Measurements from ENCODE around the gene P3R3URF.
"Not testable (repeated sequence)": the region's sequence is repeated elsewhere in the genome, so short reads cannot be mapped to it uniquely, and the experiment has no call there.

Gene P3R3URF

GRCh38 chr1:46176211-46176865 lies at the start of gene P3R3URF:
P3R3URF (minus strand) TSS chr1:46176488; CDS start chr1:46176471, 17 bp downstream.
- DNase-seq = no peak

GRCh38 chr1:46224966-46225365 lies 48.7 kb upstream of the P3R3URF start:
- no peak for DNase-seq

- DNase-seq = peak; percentile 71
Measured at GRCh38 chr1:46223472-46223943, 47.2 kb upstream of the P3R3URF start.

- DNase-seq = not testable (repeated sequence)
Measured at GRCh38 chr1:46223055-46223454, 46.8 kb upstream of the P3R3URF start.

GRCh38 chr1:46221749-46222148 lies 45.5 kb upstream of the P3R3URF start:
- no peak for DNase-seq

GRCh38 chr1:46220808-46221207 lies 44.5 kb upstream of the P3R3URF start:
- no peak for DNase-seq

GRCh38 chr1:46219551-46220520 lies 43.5 kb upstream of the P3R3URF start:
- DNase-seq = no peak

- no peak for DNase-seq
Measured at GRCh38 chr1:46218443-46218842, 42.2 kb upstream of the P3R3URF start.

GRCh38 chr1:46215504-46215903 lies 39.2 kb upstream of the P3R3URF start:
- DNase-seq = no peak

- no peak for DNase-seq
Measured at GRCh38 chr1:46211051-46211450, 34.8 kb upstream of the P3R3URF start.

GRCh38 chr1:46210561-46210960 lies 34.3 kb upstream of the P3R3URF start:
- DNase-seq = no peak

- no peak for DNase-seq
Measured at GRCh38 chr1:46206399-46206798, 30.1 kb upstream of the P3R3URF start.

- DNase-seq = no peak
Measured at GRCh38 chr1:46205791-46206190, 29.5 kb upstream of the P3R3URF start.

- DNase-seq = no peak
Measured at GRCh38 chr1:46205141-46205540, 28.9 kb upstream of the P3R3URF start.

GRCh38 chr1:46204406-46204742 lies 28.1 kb upstream of the P3R3URF start:
- DNase-seq = no peak

GRCh38 chr1:46203738-46204405 lies 27.6 kb upstream of the P3R3URF start:
- no peak for DNase-seq

GRCh38 chr1:46199233-46199749 lies 23.0 kb upstream of the P3R3URF start:
- no peak for DNase-seq

GRCh38 chr1:46197964-46198811 lies 21.9 kb upstream of the P3R3URF start, which contains the start of gene POMGNT1:
POMGNT1 (minus strand) TSS chr1:46198434; CDS start chr1:46197821, 613 bp downstream.
- DNase-seq = peak; percentile 70

- no peak for DNase-seq
Measured at GRCh38 chr1:46197560-46197963, 21.3 kb upstream of the P3R3URF start.

GRCh38 chr1:46196609-46197008 lies 20.3 kb upstream of the P3R3URF start:
- no peak for DNase-seq

- DNase-seq = no peak
Measured at GRCh38 chr1:46194641-46195193, 18.4 kb upstream of the P3R3URF start.
